A204.1 (cell line): ENCODE results near the gene RBCK1.
"Not testable (repeated sequence)": the region's sequence is repeated elsewhere in the genome, so short reads cannot be mapped to it uniquely, and the experiment has no call there.

Experiments used
- FAIRE-seq: peaks from 2 replicates; lab custom pipeline; 2012; peaks lifted over from hg19 to GRCh38; lab: Jason Lieb, UNC

Gene RBCK1

GRCh38 chr20:376089-376488, 32.0 kb upstream of the RBCK1 start:
- no peak for FAIRE-seq

GRCh38 chr20:376750-377149, 31.3 kb upstream of the RBCK1 start:
- no peak for FAIRE-seq

GRCh38 chr20:377578-377977, 30.5 kb upstream of the RBCK1 start:
- not testable (repeated sequence) for FAIRE-seq

GRCh38 chr20:378961-379336, 29.1 kb upstream of the RBCK1 start:
- FAIRE-seq, result no peak

- no peak for FAIRE-seq
Observed at GRCh38 chr20:380763-381580, 27.1 kb upstream of the RBCK1 start.

GRCh38 chr20:381581-382290, 26.4 kb upstream of the RBCK1 start:
- FAIRE-seq, result no peak

- no peak for FAIRE-seq
Observed at GRCh38 chr20:382291-383115, 25.6 kb upstream of the RBCK1 start.

GRCh38 chr20:383889-384288, 24.2 kb upstream of the RBCK1 start:
- no peak for FAIRE-seq

- FAIRE-seq, result no peak
Observed at GRCh38 chr20:384723-385122, 23.4 kb upstream of the RBCK1 start.

GRCh38 chr20:385448-385847, 22.7 kb upstream of the RBCK1 start:
- FAIRE-seq, result no peak

- FAIRE-seq, result not testable (repeated sequence)
Observed at GRCh38 chr20:386634-387033, 21.5 kb upstream of the RBCK1 start.

- FAIRE-seq, result no peak
Observed at GRCh38 chr20:387520-387919, 20.6 kb upstream of the RBCK1 start.

- FAIRE-seq, result no peak
Observed at GRCh38 chr20:388034-388994, 19.8 kb upstream of the RBCK1 start.

- FAIRE-seq, result no peak
Observed at GRCh38 chr20:389220-389619, 18.9 kb upstream of the RBCK1 start.

- FAIRE-seq, result no peak
Observed at GRCh38 chr20:391041-391711, 16.9 kb upstream of the RBCK1 start.

- FAIRE-seq, result not testable (repeated sequence)
Observed at GRCh38 chr20:393296-393695, 14.8 kb upstream of the RBCK1 start.

GRCh38 chr20:396252-396618, 11.9 kb upstream of the RBCK1 start:
- FAIRE-seq, result no peak

GRCh38 chr20:396619-397431, 11.3 kb upstream of the RBCK1 start:
- no peak for FAIRE-seq

GRCh38 chr20:397432-398237, 10.5 kb upstream of the RBCK1 start:
- no peak for FAIRE-seq
